ENCODE measurements around the gene RAI2.
"Not testable (repeated sequence)": the region's sequence is repeated elsewhere in the genome, so short reads cannot be mapped to it uniquely, and the experiment has no call there.

The RAI2 gene

DNA sequence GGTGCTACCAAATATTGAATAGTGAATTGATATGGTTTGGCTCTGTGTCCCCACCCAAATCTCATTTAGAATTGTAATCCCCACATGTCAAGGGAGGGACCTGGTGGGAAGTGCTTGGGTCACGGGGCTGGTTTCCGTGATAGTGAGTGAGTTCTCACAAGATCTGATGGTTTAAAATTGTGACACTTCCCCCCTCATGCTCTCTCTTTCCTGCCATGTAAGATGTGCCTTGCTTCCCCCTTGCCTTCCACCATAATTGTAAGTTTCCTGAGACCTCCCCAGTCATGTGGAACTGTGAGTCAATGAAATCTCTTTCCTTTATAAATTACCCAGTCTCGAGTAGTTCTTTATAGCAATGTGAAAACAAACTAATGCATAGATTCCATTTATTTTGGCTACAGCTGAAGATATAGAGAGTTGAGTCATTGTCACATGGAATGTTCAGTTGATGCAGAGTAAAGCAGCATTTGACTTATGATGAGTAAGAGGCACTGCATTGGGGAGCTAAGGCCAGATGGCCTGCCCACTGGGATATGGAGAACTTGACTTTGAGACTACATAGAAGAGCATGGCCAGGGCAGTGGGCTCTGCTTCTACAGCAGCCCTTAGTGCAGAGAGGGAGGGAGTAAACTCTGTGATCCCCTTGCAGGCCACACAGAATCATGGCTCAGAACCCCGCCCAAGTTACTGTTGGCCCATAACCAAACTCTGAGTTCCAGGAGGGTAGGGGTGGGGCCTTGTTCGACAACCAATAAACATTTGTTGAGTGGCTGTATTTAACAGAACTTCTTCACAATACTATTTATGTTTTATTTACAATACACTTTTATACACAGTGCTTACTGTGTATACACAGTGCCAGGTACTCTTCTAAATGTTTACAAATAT is 34.2 kb downstream of the RAI2 start:
- no peak for DNase-seq

DNA sequence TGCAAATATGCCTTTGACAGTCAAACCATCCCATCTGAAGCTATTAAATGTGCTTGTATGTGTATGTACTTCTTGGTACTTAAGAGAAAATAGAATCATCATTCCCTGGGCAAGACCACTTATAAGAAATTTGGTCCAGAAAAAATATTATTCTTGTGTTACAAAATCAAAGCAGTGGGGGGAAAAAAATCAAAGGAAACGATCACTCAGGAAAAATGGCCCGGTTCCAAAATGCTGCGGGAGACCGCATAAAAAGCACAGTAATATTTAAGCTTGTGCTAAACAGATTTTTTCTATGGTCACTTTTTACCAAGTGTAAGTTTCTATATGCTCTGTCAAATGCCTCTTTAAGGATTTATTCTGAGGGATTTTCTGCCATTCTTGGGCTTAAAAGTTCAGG is 36.1 kb downstream of the RAI2 start:
- no peak for DNase-seq

DNA sequence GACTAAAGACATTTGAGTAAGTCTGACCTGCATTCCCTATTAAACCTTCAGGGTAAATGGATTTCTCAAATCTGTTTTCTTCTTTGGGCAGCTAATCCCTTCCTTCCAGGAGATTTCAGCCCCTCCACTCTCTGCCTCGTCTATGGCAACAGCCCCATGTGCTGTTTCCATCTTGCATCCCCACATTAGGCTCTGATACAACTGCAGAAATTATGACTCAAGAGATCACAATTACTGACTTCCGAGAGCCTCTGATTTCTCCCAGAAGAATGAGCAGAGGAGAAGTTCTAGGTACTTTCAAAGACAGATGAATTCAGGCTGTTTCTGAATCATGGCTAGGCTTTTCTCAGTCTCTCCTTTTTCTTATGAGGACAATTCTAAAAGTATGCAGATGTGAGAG is 38.7 kb downstream of the RAI2 start:
- no peak for DNase-seq

DNA sequence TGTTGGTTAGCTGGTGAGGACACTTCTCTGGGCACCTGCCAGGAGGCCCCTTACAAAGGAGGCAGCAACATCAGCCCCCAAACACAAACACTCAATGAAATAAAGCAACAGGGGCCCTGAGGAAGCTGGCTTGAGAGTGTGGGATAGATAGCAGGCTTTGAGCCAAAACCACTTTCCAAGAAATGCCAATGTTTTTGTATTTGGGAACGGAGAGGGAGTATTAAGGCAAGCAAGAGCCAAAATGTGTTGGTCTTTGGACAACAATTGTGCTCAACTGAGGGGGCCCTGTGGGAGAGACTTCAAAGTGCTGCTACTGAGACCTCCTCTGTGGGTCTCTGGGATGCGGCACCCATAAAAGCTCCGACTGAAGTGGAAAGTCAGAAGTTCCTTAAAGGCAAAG is 41.0 kb downstream of the RAI2 start:
- DNase-seq: no peak

DNA sequence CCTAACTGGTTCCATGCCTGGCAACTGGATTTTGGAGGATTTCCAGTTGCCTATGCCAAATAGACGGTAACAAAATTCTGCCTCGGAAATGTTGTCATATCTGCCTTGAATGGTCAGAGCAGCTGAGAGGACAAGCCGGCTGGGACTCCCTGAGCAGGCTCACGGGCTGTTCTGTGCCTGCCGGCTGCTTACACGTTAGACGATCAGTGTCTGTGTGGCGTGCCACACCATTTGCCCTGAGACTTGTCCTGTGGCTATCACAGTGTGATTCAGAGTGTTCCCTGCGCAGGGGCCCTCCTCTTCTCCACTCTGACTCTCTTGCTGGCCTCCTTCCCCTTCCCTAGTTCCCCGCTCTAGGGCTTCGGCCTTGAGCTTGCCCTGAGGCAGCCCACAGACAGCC is 42.4 kb downstream of the RAI2 start:
- no peak for DNase-seq

DNA sequence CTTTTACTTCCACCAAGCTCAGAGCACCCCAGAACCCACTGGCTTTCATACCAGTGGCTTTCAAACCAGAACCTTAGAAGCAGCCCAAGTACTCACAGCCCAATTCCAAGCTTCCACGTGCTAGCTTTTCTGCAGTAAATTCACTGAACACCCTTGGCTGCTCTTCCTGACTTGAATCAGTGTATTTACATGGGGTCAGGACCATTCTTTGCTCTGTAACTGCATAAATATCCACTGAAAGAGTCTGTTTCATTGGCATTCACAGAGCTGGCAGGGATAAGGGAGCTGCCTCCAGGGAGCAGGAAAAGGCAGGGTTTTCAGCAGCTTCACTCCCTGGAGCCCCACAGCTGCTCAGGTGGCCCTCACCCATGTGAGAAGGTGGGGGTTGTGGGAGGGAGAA is 43.8 kb downstream of the RAI2 start:
- no peak for DNase-seq

DNA sequence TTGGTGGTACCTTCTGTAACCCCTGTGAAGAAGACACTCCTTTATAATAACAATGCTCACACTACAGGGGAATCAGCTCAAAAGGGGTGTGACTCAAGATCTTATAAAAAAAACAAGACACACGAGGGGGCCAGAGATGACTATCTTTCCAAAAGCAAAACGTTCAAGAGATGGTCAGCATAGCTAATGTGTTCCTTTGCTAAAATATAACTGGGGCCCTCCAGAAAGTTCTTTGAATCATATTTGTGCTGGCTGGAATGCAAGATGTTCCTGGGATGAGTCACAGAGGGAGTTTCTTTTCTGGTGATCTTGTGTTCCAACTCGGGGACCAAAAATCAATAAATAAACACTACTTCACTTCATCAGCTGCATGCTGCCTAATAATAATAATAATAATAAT is 46.5 kb downstream of the RAI2 start:
- DNase-seq: no peak

DNA sequence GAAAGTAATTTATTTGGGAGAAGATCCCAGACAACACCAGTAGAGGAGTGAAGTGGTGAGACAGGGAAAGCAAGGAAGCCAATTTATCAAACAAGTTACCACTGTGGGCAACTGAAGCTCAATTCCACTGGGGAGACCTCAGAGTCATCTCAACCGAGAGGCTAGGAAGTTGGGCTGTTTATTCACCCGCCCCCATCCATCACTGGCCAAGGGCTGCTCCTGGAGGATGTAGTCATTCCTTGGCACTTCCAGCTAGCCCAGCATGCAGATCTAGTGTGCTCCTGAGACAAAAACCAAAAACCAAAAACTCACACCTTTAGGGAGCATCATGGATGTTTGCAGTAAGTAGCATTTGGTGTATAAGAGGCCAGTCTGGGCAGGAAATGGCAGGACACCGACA is 47.0 kb downstream of the RAI2 start:
- DNase-seq: no peak

DNA sequence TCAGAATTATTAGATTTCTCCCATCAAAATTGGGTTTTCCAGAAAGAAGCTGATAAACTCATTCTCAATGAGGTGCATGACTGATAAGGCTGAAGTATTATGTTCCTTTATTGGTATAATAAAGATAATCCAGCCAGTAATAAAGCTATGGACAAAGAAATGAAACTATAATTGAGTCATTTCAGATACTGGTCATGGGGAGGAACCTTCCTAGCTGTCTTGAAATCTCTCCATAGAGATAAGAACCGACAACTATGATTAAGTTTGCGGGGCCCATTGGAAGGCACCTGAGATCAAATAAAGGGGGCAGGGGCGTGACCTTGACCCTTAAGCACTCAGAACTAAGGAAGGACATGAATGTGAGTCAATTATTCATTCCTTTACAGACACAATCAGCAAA is 47.8 kb downstream of the RAI2 start:
- DNase-seq: no peak

DNA sequence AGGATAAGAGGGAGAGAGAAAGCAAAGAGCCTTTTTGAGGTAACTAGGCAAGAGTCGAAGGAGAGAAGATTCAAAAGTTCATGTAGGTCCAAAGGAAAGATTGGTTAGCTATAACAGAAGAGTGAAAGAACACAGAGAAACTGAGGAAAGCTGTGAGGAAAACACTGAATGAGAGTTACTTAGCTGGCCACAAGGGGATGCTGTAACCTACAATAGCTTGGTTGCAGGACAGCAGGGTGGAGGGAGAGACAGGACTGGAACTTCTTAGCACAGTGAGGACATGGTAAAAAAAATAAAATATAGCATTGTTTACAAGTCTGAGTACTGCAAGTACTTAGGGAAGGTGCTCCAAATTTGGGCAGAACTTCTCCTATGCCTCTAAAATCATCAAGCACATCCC is 48.3 kb downstream of the RAI2 start:
- DNase-seq: no peak

DNA sequence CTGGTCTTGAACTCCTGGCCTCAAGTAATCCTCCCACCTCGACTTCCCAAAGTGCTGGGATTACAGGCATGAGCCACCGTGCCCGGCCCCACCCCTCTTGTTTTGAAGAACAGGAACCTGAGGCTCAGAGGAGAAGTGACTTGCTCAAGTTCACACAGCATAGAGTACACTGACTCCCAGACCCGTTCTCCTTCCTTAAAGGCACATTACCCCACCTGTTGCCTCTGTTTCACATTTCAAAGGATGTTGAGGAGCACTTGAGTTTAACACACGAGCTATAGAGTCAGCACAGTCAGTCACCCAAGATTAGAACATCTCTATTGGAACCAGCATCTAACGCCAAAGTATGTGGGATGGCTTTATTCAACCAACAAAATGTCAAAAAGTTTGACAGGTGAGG is 51.1 kb downstream of the RAI2 start:
- DNase-seq: no peak

DNA sequence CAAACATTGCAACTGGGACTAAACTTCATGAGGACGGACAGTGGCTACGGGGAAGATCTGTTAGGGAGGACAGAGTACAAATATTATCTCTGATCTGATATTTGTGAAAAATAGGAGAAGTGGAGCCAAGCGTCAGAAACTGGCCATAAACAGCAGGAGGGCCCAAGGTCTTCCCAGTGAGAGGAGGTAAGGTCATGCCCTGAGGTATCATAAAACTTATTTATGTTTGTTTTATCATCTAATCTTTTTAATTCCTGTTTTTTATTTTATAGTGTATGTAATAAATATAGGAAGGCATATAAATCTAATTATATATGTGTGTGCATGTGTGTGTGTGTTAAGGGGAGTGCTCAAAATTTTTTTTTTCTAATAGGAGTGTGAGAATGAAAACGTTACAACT is 51.8 kb downstream of the RAI2 start:
- no peak for DNase-seq

DNA sequence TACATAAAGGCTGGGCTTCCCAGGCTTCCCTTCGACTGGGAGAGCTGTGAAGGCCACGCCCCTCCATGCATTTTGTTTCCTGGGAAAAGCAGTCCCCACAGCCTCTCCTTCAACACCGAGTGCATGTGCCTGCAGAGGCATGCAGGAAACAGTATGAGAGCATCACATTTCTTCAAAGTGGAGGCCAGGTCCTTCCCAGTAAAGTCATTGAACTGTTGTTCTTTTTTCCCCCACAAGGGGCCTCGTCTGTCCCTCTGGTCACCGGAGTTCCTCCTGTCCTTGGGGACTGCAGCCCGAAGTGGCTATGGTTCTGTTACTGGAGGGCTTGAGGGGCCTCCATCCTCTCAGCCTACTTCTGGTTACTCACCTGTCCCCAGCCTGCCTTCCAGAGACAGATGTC is 56.0 kb downstream of the RAI2 start:
- no peak for DNase-seq

DNA sequence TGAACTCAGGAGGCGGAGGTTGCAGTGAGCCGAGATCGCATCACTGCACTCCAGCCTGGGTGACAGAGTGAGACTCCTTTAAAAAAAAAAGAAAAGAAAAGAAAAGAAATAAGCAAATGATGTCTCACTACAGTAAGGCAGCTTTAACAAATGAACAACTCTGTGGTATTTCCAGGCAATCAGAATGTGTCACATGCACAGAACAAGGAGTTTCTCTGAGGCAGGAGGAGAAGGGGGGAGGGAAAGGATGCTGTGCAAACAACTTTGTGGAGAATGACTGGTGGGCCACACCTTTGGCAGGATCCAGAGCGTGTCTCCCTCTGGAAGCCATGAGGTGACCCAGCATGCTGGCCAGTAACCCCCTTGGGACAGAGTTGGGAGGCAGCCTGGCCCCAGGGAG is 57.6 kb downstream of the RAI2 start:
- no peak for DNase-seq

DNA sequence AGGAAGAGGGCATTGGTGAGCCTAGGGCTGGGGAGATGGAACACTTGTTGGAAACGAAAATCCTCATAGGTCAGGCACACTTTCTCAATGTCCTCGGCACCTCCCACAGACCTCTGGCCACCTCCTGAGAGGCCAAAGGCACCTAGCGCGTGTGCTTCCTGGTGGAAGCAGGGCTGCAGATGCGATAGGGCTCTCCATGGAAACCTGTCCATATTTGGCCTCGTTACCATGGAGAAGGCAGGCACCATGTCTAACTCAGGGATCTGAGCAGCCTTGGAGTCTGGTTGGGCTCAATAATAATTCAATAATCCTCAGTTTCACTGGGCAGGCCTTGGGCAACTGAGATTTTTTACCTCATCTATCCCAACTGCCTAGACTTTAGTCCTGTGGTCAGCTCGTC is 58.3 kb downstream of the RAI2 start:
- DNase-seq: no peak

DNA sequence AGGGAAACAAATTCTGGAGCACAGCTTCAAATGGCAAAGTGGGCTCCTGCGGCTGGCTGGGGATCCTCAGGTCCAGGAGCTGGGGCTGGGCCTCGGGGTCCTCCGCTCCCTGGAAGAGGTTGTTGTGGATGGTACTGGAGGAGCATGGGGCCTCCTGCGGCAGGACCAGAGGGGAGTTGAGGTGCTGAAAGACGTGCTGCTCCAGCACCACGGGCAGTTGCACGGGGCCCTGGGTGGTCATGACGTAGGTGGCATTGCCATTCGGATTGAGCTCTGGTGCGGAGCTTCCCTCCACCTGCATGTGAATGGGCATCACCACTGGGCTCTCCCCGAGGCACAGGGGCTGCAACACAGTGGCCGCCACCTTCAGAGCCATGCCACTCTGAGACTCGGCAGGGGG is 59.7 kb downstream of the RAI2 start:
- DNase-seq: no peak

DNA sequence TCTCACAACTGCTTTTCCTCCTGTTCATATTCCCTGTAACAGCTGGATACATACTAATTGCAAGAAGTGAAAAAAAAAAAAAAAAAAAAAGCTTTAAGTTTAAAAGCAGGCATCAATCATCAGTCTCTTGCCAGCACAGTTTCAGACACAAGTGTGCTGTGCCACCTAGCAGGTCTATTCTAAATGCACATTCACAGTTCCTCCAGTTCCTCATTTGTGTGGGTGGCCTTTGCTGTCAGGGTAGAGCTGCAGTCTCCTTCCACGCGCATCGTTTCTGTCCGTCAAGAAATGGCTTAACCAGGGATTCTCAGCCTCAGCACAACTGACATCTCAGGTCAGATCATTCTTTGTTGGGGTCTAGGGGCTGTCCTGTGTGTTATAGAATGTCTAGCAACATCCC is 62.2 kb downstream of the RAI2 start:
- DNase-seq: no peak

DNA sequence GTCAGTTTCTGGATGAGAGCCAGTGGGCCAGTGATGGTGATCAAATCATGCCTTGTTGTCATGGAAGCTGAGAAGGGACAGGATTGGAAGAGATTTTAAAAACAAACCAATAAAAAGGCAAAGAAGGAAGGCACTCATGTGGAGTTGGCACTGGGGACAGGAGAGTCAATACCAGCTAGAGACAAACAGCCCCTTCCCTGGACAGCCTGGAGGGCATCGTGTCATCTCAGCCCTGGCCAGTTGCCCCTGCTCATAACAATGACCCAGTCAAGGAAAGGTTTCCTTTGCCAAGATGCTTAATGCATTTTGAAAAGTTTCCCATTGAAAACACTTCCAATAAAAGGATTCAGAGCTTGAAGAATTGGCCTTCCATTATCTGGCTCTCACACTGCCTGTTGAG is 68.3 kb downstream of the RAI2 start:
- no peak for DNase-seq

DNA sequence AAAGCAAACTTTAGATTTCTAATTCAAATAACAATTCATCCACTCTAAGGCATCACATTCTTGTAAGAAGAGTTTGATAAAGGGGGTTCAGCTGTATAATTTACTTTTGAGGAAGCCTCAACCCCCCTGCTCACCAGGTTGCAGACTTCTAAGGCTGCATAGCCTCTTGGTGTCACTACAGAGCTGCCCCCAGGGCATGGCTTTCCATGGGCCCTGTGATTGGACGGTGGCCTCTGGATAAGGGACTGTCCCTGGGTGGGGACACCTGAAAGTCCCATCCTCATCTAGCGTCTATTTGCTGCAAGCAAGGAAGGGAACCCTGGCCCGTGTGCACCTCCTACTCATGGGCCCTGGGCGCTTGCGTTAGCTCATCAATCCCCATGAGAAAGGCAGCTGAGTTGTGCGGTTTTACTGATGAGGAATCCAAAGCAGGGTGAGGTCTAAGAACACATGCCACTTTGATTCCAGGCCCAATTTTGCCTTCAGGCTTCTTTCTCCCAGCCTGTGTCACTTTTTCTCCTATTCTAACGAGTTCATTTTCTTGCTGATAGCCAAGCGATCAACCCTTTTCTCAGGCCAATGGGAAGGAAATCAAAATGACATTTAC is 72.0 kb downstream of the RAI2 start:
- DNase-seq: no peak

DNA sequence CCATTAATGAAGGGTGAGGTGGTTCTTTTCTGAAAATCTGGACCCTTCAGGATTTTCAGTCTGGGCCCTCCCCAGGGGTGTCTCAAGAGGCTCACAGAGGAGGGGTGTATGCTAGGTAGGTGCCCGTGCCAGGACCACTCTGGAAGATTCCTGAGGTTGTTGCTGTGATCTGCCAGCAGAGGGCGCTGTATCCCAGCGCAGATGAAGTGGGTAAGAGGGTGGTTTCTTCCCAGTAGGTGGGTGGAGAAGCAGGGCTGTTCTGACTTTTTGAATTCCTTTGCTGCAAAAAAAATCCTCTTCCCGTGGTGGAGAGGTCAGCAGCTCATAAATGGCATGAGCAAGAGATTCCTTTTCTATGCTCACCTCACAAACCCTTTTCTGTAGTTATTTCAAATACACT is 72.7 kb downstream of the RAI2 start:
- DNase-seq: peak; percentile 46

DNA sequence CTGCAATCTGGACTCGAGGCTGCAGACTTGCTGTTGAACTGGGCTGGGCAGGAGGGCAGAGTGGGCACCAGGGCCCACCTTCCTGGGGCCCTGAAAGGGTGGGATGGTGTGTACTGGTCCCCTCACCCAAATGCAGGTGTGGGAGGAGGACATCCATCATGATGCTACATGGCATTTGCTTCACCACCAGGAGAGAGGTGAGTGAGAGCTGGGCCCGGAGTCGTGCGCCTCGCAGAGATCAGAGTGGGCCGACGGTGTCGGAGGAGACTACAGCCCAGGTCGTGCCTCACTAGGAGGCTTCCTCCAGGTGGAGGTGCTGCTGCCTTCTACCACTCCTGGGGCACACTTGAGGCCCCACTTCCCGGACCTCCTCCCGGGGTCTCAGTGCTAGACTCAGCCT is 73.5 kb downstream of the RAI2 start:
- DNase-seq: no peak

DNA sequence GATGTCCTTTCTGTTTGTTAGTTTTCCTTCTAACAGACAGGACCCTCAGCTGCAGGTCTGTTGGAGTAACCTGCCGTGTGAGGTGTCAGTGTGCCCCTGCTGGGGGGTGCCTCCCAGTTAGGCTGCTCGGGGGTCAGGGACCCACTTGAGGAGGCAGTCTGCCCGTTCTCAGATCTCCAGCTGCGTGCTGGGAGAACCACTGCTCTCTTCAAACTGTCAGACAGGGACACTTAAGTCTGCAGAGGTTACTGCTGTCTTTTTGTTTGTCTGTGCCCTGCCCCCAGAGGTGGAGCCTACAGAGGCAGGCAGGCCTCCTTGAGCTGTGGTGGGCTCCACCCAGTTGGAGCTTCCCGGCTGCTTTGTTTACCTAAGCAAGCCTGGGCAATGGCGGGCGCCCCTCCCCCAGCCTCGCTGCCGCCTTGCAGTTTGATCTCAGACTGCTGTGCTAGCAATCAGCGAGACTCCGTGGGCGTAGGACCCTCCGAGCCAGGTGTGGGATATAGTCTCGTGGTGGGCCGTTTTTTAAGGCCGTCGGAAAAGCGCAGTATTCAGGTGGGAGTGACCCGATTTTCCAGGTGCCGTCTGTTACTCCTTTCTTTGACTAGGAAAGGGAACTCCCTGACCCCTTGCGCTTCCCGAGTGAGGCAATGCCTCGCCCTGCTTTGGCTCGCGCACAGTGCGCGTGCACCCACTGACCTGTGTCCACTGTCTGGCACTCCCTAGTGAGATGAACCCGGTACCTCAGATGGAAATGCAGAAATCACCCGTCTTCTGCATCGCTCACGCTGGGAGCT is 74.3 kb downstream of the RAI2 start:
- not testable (repeated sequence) for DNase-seq

DNA sequence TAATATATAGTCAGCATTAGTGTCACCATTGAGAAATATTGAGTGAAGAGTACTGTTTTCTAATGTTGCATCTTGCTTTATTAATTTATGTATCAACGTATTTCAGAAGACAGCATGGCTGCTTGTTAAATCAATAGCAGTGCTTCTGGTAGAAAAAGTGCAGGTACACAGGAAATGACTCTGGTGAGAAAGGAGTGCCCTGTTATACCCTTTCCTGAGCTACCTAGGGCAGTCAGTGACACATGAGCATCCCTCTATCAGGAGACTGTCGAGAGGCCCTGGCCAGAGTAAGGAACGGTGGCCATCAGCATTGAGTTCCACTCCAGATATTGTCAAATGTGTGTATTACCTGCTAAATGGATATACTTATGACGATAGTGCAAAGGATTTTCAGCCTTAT is 81.7 kb downstream of the RAI2 start:
- no peak for DNase-seq

DNA sequence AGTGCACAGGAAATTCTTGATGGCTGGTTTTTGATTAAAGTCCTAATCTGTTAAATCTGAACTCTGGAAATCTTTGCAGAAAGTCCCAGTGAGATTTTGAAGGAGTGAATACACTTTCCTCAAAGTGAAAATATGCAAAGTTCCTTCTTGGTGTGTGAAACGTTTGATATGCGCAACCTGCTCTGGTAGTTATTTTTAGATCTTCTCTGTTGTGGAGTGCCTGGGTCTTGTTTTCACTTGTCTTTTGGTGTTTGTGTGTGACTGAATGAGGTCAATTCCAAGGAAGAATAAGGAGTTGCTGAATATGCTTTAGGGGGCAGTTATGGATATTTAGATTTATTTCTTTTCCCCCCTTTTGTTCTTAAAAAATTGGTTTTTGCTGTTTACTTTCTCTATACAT is 82.1 kb downstream of the RAI2 start:
- no peak for DNase-seq

All from activated CD8-positive, alpha-beta memory T cell treated with anti-CD3 and anti-CD28 coated beads, Interleukin-2, amount 50 U/mL, for 4 hours (primary cell).